ENCODE results near the gene NAB1. TPM values are rescaled to one million over a fixed set of nuclear protein-coding genes. Genes with fewer than 3 reads are reported as not detected.

The NAB1 gene
- total RNA-seq, 4 donors from 2014 or later: 4.9 to 11.0 (median 9.2) TPM

Other genes starting within 250 kb of the NAB1 start
- 10 to 100 TPM in 3 of 4 donors, 1 to 10 TPM in 1; 9.3 to 20.3 (median 12.5) TPM for gene MFSD6, start 240.7 kb upstream of the NAB1 start, total RNA-seq
- gene NEMP2, start 114.4 kb upstream of the NAB1 start, total RNA-seq: 1 to 10 TPM in 3 of 4 donors, under 1 TPM in 1; 0.24 to 1.7 (median 1.3) TPM
- 10 to 100 TPM; 12.4 to 32.6 (median 21.8) TPM for gene GLS, start 231.7 kb downstream of the NAB1 start, total RNA-seq